ENCODE data around the gene FYN.

The FYN gene

DNA sequence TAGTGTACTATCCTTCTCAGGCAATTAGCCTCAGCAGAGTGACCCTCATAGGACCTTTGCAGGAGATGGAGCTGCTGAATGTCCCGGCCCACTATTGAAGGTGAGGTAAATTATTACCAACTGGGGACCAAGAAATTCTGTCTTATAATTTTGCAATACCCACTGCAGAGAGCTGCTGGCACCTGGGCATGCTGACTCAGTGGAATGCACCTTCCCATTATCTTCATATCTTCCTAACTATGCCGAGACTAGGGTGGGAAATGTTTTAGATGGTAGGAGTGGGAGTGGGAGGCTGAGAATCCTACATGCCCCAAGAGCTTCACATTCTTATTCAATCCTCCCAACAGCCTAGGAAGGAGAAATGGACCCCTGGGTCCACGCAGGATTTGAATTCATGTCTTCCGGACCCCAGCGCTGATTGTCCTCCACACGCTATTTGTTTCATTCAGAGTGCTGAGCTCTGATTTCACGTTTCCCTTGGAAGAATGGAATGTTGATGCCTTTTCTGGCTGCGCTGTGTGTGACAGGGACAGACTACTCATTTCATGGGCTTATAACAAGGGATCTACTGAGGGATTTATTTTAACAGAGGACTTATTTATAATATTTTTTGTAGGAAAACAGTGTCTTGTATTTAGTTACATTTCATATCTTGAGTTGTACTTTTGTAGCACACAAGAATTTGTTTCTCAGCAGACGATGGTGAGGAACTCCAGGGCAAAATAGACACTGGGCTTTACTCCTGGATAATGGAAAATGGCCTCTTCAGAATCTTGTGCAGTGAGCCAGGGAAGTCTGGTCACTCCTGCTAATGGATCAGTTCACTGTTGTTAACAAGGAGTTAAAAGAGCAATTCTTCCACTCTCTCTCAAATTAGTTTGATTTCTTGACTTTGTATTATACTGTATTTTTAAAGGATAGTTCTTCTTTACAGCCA lies 66.4 kb downstream of the FYN start:
- DNase-seq (ENCODE audit: low read depth), result no peak

DNA sequence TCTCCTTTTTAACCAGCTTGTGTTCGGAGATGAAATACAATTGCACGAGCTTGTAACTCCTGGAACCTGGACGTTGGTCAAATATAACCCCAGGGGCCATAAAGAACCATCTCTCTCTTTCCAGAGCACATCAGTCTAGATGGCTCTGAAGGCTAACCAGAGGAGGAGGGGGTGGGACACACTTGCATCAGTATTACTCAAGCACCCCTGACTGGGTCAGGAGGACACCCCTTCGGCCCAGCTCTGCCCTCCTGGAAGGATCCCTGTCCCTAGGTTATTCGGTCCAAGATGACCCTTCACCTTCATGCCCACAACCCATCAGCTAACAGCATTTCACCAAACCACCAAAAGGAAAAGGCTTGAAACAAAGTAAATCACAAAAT lies 67.1 kb downstream of the FYN start:
- no peak for DNase-seq (ENCODE audit: low read depth)

DNA sequence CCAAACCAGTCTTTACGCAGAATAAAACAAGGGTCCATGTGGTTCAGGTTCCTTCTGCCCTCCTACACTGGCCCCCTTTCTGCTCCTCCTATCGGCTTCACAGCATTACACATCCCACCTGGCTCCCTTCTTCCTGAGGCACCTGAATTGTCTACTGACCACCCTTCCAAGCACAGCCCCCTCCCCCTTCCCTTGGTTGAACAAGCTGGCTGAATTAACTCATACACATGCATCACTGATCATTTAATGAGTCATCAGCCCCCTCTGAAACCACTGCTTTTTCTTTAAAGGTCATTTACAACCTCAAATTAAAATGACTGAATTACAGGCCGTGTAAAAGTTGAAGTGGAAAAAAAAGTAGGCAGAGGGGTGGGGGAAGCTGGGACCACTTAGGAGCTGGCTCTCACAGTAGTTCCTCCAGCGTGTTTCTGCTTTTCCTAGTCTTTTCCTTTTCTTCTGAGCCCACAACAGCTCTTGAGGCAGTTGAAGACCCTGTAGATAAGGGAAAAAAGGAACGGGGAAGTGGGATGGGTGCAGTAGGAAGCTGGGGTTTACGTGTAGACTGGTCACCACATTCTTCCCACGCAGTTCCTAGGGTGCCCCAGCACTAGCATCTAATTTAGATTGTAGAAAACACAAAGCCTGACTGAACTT lies 67.6 kb downstream of the FYN start:
- DNase-seq (ENCODE audit: low read depth), result peak; percentile 85

DNA sequence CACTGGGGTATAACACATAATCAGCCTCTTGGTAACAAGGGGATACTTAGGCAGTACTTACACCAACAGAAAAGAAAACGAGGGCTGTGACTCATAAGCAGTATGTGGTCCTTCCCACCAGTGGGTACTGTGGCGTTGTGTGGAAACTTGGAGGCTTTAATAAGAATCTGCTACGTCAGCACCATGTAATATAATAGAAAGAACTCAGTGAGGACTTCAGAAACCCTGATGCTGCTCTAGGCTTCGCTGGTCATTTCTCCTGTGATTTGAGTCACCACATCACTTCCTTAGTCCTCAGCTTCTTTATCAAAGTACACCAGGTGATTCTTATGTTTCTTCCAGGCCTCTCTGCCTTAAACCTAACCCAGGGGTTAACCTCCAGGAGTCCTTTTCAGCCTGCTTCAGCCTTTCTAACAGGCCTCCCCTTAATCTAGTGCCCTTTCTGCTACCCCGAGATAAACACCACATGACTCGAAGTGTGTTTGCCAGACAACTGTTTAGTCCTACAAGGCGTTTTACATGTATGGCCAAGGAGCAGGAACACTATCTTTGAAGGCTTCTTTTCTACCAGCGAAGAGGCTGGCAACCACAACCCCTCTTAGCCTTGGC lies 68.5 kb downstream of the FYN start:
- DNase-seq (ENCODE audit: low read depth), result peak; percentile 55

DNA sequence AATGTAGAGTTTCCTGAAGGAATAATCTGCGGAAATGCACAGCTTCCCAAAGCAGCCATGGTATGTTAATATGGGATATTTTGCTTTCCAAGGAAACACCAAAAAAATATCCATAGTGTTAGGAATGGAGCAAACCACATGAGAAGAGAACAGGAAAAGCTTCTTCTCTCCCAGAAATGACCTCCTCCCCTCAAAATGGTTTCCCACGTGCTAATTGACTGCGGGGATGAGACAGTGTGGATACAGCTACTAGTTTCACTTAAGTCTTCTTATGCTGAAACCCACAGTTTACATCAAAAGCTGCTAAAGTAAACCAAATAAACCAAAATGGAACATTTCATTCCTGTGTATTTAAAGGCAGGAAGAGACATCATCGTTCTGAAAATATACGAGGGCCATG lies 69.4 kb downstream of the FYN start:
- DNase-seq (ENCODE audit: low read depth), result no peak

DNA sequence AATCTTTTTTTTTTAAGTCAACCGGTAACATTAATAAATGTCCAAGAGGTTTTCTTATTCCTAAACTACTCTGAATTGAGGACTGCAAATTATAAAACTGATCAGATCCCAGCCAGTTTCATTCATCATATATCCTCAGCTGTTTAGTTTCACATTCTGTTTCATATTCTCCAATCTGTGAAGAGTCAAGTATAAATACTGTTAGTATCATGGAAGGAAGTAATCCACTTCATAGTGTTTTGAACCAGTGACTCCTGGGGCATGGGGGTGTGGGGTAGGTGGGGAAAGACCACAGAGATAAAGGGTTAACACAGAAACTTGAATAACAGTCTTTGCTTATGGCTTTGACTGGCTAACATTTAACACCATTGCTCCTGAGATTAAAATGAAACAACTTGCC lies 69.9 kb downstream of the FYN start:
- no peak for DNase-seq (ENCODE audit: low read depth)

DNA sequence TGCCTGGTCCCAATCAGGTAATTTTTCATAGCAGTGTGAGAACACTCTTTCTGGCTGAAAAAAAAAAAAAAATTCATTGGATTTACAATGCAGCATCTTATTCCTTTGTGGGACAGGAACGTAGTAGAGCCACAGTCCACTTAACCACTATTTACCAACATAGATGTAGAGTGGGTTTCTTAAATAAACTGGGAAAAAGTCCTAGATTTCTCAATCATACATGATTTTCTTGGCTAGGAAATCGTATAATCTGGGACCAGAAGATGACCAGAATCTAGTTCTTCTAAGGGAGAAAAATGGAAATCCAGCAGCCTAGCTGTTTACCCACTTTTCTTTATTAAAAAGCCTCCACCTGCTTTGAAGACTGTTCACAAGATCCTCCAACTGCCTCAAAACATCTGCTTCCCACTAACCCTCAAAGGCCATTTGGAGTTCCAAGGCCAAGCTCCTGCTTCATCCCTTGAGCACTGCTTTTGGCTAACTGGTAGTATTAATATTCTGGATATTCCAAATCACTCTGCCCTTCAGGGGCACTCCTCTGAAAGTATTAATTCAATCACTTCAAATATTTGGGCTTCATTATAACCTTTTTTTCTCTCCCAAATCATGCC lies 70.4 kb downstream of the FYN start:
- DNase-seq (ENCODE audit: low read depth), result no peak

DNA sequence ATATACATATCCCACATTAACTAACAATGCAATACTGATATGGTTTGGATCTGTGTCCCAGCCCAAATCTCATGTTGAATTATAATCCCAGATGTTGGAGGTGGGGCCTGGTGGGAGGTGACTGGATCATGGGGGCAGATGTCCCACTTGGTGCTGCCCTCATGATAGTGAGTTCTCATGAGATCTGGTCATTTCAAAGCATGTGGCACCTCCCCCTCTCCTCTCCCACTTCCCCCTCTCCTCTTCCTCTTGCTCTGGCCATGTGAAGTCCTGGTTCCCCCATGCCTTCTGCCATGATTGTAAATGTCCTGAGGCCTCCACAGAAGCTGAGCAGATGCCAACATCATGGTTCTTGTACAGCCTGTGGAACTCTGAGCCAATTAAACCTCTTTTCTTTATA lies 71.2 kb downstream of the FYN start:
- no peak for DNase-seq (ENCODE audit: low read depth)

DNA sequence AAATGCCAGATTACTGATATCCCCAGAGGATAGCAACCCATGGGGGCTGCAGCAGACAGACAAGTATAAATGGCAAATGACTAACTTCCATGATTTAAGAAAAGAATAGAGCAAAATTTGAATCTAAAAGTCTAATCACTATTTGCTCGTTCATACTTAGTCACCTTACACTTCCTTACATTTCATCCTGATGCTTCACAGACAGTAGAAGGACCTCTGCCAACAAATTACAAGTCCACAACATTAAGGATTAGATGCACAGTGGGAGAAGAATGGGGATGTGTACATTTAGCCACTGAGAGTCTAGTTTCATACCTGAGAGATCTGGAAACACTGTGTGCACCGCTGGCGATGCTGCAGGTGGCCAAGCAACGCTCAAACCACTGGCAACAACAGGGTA lies 72.4 kb downstream of the FYN start:
- peak; percentile 56 for DNase-seq (ENCODE audit: low read depth)

DNA sequence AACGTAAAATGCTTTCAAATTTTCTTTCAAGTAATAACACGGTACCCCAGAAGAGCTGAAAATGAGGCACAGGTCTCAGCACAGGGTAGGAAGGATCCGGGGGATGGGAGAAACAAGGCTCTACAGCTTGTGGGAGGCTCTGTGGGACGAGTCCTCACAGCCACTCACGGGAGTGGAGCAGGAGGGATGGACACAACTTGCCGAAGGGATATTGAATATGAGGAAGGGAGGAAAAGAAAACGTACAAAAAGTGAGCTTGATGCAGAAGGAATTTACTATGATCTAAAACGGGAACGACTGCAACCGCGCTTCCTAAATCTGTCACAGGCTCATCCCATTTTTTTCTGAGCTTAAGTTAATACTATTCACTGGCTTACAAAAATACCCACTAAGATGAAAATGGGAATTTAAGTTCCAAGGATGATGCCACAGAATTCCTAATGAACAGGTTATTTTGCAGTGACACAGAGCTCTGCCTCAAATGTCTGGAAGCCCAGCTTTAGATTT lies 72.9 kb downstream of the FYN start:
- no peak for DNase-seq (ENCODE audit: low read depth)

DNA sequence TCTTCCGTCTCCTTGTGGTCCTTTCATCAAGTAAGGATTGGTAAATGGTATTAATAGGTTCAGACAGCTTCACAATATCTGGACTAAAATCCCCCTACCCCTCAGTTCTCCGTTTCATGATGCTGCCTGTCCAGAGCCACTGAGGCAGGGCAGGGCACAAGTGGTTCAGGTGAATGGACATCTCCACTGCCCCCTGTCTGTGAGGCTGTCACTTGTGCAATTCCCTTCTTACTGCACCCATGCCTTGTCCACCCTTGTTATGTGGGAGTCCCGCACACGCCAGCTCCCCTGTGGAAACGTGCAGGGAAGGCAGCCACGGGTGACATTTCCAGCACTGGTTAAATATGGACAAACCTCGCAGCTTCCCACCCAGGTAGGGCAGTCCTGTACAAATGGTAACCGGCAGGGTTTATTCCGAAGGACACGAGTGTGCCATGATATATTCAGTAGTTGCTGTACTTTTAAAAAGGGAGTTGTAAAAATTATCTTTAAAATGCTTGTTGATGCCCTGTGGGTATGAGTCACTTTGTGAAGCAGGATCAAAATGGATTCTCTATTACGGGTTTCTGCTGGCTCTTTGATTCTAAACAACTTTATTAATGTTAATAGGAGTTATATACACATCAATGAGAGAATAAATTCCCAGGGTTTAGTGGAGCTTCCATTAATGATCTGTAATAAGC lies 73.5 kb downstream of the FYN start:
- peak; percentile 34 for DNase-seq (ENCODE audit: low read depth)

DNA sequence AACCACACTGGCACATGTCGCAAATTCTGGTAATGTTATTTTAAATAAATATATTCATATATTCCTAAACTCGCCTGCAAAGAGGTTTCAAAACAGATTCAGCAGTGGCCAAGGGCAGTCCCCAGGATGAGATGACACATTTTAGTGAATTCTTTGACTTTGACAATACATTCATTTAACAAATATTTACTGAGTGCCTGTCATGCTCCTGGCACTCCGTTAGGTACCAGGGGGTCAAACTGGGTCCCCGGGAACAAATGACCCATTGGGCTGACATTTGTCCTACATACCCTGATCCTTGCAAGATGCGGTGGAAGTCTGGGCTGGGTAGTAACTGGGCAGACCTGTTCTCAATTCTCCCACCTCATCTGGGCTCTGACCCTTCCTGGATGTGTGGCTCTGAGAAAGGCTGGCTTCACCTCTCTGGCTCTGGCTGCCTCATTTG lies 74.9 kb downstream of the FYN start:
- DNase-seq (ENCODE audit: low read depth), result peak; percentile 58

DNA sequence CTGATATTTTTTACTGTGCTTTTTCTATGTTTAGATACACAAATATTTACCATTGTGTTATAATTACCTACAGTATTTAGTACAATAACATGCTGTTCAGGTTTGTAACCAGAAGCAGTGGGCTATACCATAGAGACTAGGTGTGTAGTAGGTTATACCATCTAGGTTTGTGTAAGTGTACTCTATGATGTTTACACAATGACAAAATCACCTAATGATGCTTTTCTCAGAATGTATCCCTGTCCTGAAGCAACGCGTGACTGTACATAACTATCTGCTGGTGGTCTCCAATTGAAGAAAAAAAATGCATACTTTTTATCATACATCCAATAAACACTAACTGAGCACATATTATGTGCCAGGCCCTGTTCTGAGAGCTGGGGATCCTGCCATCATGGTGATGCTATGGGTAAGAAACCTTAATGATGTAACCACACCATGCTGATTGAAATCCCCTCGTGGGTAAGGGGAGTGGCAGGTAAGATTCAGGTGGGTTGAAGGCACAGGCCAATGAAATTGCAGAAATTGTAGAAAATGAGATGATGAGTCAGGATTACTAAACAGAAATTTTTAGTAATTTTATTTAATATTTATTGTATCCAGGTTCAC lies 76.8 kb downstream of the FYN start:
- no peak for DNase-seq (ENCODE audit: low read depth)

DNA sequence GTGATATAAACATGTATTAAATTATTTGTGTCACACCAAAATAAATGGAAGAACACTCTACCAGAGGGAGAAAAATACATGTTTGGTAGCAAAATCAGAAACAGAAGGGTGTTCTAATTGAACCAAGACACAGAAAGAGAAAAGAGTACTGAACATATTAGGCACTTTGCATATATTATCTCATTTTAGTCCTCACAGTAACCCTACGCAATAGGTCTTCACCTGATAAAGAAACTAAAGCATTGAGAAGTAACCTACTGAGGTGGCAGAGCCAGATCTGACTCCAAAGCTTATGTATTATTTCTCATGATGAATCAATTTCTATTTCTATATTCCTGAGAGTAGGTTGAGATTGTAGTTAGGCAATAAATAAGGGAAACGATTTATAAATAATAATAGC lies 77.7 kb downstream of the FYN start:
- no peak for DNase-seq (ENCODE audit: low read depth)

DNA sequence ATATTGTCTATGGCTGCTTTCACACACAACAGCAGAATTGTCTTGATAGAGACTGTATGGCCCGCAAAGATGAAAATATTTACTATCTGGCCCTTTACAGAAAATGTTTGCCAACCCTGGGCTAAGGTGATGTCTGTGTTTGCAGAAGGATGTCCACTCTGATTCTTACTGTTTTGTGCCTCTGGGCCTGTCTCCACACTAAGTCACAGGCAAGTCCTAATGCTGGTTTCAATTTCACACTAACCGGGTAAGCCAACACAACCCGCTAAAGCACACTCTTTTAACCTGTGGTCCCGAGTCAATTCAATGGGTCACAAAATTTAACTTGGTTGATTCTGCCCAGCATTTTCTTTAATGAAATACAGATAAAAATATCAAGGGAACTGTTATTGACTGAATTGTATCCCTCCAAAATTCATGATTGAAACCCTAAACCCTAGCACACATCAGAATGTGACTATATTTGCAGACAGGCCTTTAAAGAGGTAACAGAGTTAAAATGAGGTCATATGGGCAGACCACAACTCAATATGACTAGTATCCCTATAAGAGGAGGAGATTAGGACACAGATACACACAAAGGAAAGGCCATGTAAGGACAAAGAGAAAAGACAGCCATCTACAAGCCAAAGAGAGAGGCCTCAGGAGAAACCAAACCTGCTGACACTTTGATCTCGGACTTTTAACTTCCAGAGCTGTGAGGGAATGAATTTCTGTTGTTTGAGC lies 78.4 kb downstream of the FYN start:
- no peak for DNase-seq (ENCODE audit: low read depth)

DNA sequence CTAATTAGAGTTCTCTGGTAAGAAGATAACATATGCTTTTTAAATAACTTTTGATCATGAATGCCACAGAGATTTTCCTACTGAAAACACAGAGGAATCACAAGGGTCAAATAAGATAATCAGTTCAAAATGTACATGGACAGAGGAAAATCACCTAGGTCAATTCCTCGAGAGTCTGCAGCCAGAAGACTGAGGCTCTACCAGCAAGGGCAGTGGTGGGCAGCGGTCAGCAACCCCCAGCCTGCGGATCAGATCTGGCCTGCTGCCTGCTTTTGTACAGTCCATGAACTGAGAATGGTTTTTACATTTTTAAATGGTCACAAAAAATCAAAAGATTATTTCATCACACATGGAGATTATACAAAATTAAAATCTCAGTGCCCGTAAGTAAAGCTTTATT lies 79.0 kb downstream of the FYN start:
- DNase-seq (ENCODE audit: low read depth), result no peak

DNA sequence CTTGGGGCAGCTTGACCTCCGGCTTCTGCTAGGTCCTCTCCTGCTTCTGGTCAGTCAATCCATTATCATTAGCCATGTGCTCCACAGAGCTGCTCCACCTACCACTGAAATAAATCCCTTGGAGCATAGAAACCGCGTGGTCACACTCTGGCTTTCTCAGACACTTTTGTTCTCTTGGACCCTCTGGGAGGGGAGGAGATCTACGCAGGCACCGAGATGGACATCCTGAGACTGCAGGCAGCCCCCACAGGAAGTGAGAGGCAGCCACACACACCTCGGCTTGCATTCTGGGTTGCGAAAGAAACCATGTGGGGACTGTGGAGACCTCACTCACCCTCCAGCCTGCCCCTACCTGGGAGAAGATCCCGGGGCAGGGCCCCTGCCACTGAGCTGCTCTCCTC lies 79.5 kb downstream of the FYN start:
- no peak for DNase-seq (ENCODE audit: low read depth)

DNA sequence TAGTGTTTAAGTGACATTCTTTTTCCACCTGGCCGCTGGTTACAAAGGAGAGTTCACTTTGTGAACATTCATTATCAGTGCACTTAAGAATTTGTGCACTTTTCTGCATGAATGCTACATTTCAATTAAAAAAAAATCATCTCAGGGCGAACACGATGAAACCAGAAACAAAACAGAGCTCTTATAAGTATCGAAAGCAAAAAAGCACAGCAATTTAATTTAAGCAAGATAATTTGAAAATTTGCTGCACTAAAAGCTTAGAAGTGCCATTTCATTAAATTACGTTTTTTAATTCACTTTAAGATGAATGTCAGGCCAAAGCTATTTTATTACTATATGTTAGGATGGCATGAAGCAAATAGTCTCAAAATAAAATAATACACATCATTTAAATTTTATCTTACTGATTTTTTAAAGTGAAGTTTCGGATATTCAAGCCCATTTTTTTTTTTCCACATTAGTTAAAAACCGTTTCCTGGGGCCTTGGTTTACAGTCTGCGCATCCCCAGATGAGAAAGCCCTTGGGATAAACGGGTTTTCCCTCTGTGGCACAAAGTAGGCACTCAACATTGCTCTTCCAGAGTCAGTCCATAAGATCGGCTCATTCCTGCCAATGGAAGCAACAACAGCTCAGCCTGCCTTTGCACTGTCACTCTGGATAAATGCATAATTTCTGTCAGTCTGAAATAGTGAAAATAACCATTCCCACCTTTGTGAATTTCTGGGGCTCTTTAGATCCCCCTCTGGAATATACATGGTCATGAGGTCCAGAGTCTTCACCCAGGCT lies 80.1 kb downstream of the FYN start:
- DNase-seq (ENCODE audit: low read depth), result no peak

DNA sequence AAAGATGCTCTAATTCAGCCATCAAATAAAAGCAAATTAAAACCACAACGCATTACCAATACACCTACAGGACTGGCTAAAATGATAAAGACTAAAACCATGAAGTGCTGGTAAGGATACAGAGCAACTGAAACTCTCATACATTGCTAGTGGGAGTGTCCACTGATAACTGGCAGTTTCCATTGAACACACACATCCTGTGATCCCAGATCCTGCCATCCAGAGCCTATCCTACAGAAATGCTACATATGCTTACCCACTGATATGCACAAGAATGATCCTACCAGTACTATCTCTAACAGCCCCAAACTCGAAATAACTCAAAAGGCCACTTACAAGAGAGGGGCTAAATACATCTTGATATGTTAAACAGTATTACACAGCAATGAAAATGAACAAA lies 81.0 kb downstream of the FYN start:
- no peak for DNase-seq (ENCODE audit: low read depth)

DNA sequence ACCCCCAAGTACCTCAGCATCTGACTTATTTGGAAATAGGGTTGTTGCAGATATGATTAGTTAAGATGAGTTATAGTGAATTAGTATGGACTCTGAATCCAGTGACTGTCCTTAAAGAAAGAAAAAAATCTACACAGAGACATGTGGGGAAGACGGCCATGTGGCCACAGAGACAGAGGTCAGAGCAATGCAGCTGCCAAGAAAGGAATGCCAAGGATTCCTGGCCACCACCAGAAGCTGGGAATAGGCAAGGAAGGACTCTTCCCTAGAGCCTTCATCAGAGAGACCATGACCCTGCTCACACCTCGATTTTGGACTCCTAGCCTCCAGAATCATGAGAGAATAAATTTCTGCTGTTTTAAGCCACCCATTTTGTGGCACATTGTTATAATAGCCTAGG lies 81.8 kb downstream of the FYN start:
- peak; percentile 24 for DNase-seq (ENCODE audit: low read depth)
